HEK293 (cell line): ENCODE data around the gene C1QTNF2.

Experiments
- CTCF ChIP-seq: fragments of 450-650 bp; formaldehyde crosslinking; IDR thresholded peaks from 2 replicates; pipeline ENCODE4 v1.5.1; 2016; ENCODE audit warnings: missing biosample characterization, missing genetic modification characterization
- EGR2 ChIP-seq: fragments of 450-650 bp; formaldehyde crosslinking; IDR thresholded peaks from 2 replicates; pipeline ENCODE4 v1.5.1; 2016; ENCODE audit warnings: low read depth, missing biosample characterization, missing genetic modification characterization
- HIC1 ChIP-seq: fragments of 450-650 bp; formaldehyde crosslinking; IDR thresholded peaks from 2 replicates; pipeline ENCODE4 v1.5.1; 2016; ENCODE audit warnings: missing biosample characterization, missing genetic modification characterization
- KLF1 ChIP-seq: fragments of 450-650 bp; formaldehyde crosslinking; IDR thresholded peaks from 2 replicates; pipeline ENCODE4 v1.5.1; 2016; ENCODE audit warnings: missing biosample characterization, missing genetic modification characterization
- KLF8 ChIP-seq: fragments of 450-650 bp; formaldehyde crosslinking; IDR thresholded peaks from 2 replicates; pipeline ENCODE4 v1.5.1; 2016; ENCODE audit warnings: missing biosample characterization, missing genetic modification characterization
- KLF9 ChIP-seq: fragments of 450-650 bp; formaldehyde crosslinking; IDR thresholded peaks from 2 replicates; pipeline ENCODE4 v1.5.1; 2016; ENCODE audit warnings: missing biosample characterization, missing genetic modification characterization, low read depth
- MYNN ChIP-seq: fragments of 450-650 bp; formaldehyde crosslinking; IDR thresholded peaks from 2 replicates; pipeline ENCODE4 v1.5.1; 2016; ENCODE audit warnings: missing biosample characterization, missing genetic modification characterization, borderline replicate concordance
- OVOL3 ChIP-seq: fragments of 450-650 bp; formaldehyde crosslinking; IDR thresholded peaks from 2 replicates; pipeline ENCODE4 v1.5.1; 2016; ENCODE audit warnings: missing biosample characterization, missing genetic modification characterization
- PBX3 ChIP-seq: sonication (generic); formaldehyde crosslinking; IDR thresholded peaks from 2 replicates; pipeline ENCODE4 v1.8.1; 2022; ENCODE audit warnings: mild to moderate bottlenecking, moderate library complexity, missing genetic modification reagents
- PRDM1 ChIP-seq: fragments of 450-650 bp; formaldehyde crosslinking; IDR thresholded peaks from 2 replicates; pipeline ENCODE4; 2016; ENCODE audit warnings: missing biosample characterization, missing genetic modification characterization
- SETDB1 ChIP-seq: IDR thresholded peaks from one replicate; pipeline ENCODE4 v1.6.1; 2017; ENCODE audit warnings: mild to moderate bottlenecking, low read length, moderate library complexity, mixed read lengths; ENCODE audit not compliant: insufficient read length
- SP3 ChIP-seq: fragments of 450-650 bp; formaldehyde crosslinking; IDR thresholded peaks from 2 replicates; pipeline ENCODE4 v1.5.1; 2016; ENCODE audit warnings: missing biosample characterization, missing genetic modification characterization
- SP7 ChIP-seq: fragments of 450-650 bp; formaldehyde crosslinking; IDR thresholded peaks from 2 replicates; pipeline ENCODE4 v1.5.1; 2016; ENCODE audit warnings: missing biosample characterization, missing genetic modification characterization
- TRIM28 ChIP-seq: IDR thresholded peaks from 2 replicates; pipeline ENCODE4 v1.6.1; 2011; ENCODE audit warnings: low read length, control low read depth, borderline replicate concordance
- ZBTB26 ChIP-seq: fragments of 450-650 bp; formaldehyde crosslinking; optimal IDR thresholded peaks from 2 replicates; pipeline ENCODE3; 2016; ENCODE audit warnings: missing biosample characterization, mild to moderate bottlenecking, missing genetic modification characterization
- ZBTB8A ChIP-seq: fragments of 450-650 bp; formaldehyde crosslinking; IDR thresholded peaks from 2 replicates; pipeline ENCODE4 v1.5.1; 2016; ENCODE audit warnings: missing biosample characterization, missing genetic modification characterization
- ZIC2 ChIP-seq: fragments of 450-650 bp; formaldehyde crosslinking; IDR thresholded peaks from 2 replicates; pipeline ENCODE4 v1.5.1; 2016; ENCODE audit warnings: missing biosample characterization, missing genetic modification characterization
- ZNF121 ChIP-seq: fragments of 450-650 bp; formaldehyde crosslinking; IDR thresholded peaks from 2 replicates; pipeline ENCODE4 v1.5.1; 2016; ENCODE audit warnings: missing biosample characterization, missing genetic modification characterization
- ZNF138 ChIP-seq: fragments of 450-650 bp; formaldehyde crosslinking; IDR thresholded peaks from 2 replicates; pipeline ENCODE4 v1.5.1; 2016; ENCODE audit warnings: missing biosample characterization, missing genetic modification characterization, borderline replicate concordance
- ZNF16 ChIP-seq: fragments of 450-650 bp; formaldehyde crosslinking; IDR thresholded peaks from 2 replicates; pipeline ENCODE4 v1.5.1; 2016; ENCODE audit warnings: low read depth, missing biosample characterization, missing genetic modification characterization
- ZNF169 ChIP-seq: fragments of 450-650 bp; formaldehyde crosslinking; IDR thresholded peaks from 2 replicates; pipeline ENCODE4 v1.5.1; 2016; ENCODE audit warnings: missing biosample characterization, missing genetic modification characterization
- ZNF184 ChIP-seq: fragments of 450-650 bp; IDR thresholded peaks from 2 replicates; pipeline ENCODE4 v1.5.1; 2018; ENCODE audit warnings: missing biosample characterization, mild to moderate bottlenecking, missing genetic modification characterization
- ZNF510 ChIP-seq: fragments of 450-650 bp; formaldehyde crosslinking; IDR thresholded peaks from 2 replicates; pipeline ENCODE4 v1.5.1; 2018; ENCODE audit warnings: mild to moderate bottlenecking, missing genetic modification characterization, missing biosample characterization; ENCODE audit not compliant: insufficient replicate concordance
- ZNF555 ChIP-seq: fragments of 450-650 bp; formaldehyde crosslinking; conservative IDR thresholded peaks from 2 replicates; pipeline ENCODE4 v1.5.1; 2017; ENCODE audit warnings: missing biosample characterization, mild to moderate bottlenecking, missing genetic modification characterization, inconsistent platforms
- ZNF585B ChIP-seq: fragments of 450-650 bp; formaldehyde crosslinking; IDR thresholded peaks from 2 replicates; pipeline ENCODE4 v1.5.1; 2016; ENCODE audit warnings: missing biosample characterization, missing genetic modification characterization
- ZNF600 ChIP-seq: fragments of 450-650 bp; formaldehyde crosslinking; IDR thresholded peaks from 2 replicates; pipeline ENCODE4 v1.5.1; 2016; ENCODE audit warnings: missing biosample characterization, missing genetic modification characterization
- ZNF610 ChIP-seq: fragments of 450-650 bp; formaldehyde crosslinking; IDR thresholded peaks from 2 replicates; pipeline ENCODE4 v1.5.1; 2016; ENCODE audit warnings: missing biosample characterization, missing genetic modification characterization, borderline replicate concordance
- ZNF660 ChIP-seq: fragments of 450-650 bp; IDR thresholded peaks from 2 replicates; pipeline ENCODE4 v1.5.1; 2018; ENCODE audit warnings: missing biosample characterization, mild to moderate bottlenecking, missing genetic modification characterization
- ZNF76 ChIP-seq: fragments of 450-650 bp; formaldehyde crosslinking; IDR thresholded peaks from 2 replicates; pipeline ENCODE4; 2016; ENCODE audit warnings: low read depth, missing biosample characterization, missing genetic modification characterization, borderline replicate concordance
- ZNF777 ChIP-seq: fragments of 450-650 bp; formaldehyde crosslinking; IDR thresholded peaks from 2 replicates; pipeline ENCODE4 v1.5.1; 2017; ENCODE audit warnings: missing biosample characterization, missing genetic modification characterization, borderline replicate concordance
- ZNF785 ChIP-seq: fragments of 450-650 bp; formaldehyde crosslinking; IDR thresholded peaks from 2 replicates; pipeline ENCODE4 v1.5.1; 2016; ENCODE audit warnings: missing biosample characterization, missing genetic modification characterization
- ZSCAN30 ChIP-seq: fragments of 450-650 bp; IDR thresholded peaks from 2 replicates; pipeline ENCODE4 v1.5.1; 2018; ENCODE audit warnings: missing biosample characterization, mild to moderate bottlenecking, missing genetic modification characterization, moderate library complexity
- TF ChIP-seq, protein P1 (sequence below): fragments of 450-650 bp; formaldehyde crosslinking; IDR thresholded peaks from 2 replicates; pipeline ENCODE4 v1.5.1; 2016; ENCODE audit warnings: missing biosample characterization, missing genetic modification characterization

Gene C1QTNF2

GRCh38 chr5:160369990-160370712 lies at the start of gene C1QTNF2 (continued):
- TF ChIP-seq ZNF555 (tag by site-specific recombination) (no peak), ZNF138 (no peak), ZIC2 (tag by site-specific recombination) (peak; percentile 43; the same call in 1 of the 2 replicates), EGR2 (tag by site-specific recombination) (peak; percentile 76), MYNN (no peak), KLF8 (0 out of 2 replicates have a peak, but pooled peaks have one; percentile 10), ZNF585B (tag by site-specific recombination) (no peak), ZNF169 (tag by site-specific recombination) (no peak), ZBTB8A (tag by site-specific recombination) (0 out of 2 replicates have a peak, but pooled peaks have one; percentile 14), HIC1 (tag by site-specific recombination) (0 out of 2 replicates have a peak, but pooled peaks have one; percentile 47), SETDB1 (no peak), ZNF16 (tag by site-specific recombination) (no peak), SP7 (tag by site-specific recombination) (peak; percentile 34; the same call in 1 of the 2 replicates), ZNF121 (tag by site-specific recombination) (no peak), ZNF610 (tag by site-specific recombination) (0 out of 2 replicates have a peak, but pooled peaks have one; percentile 45), ZBTB26 (tag by site-specific recombination) (peak; percentile 68), CTCF (no peak), ZNF785 (no peak), OVOL3 (no peak), KLF9 (tag by site-specific recombination) (0 out of 2 replicates have a peak, but pooled peaks have one; percentile 11), ZSCAN30 (tag by site-specific recombination) (peak; percentile 30; the same call in 1 of the 2 replicates), PBX3 (CRISPR knock-in tag) (no peak), ZNF660 (tag by site-specific recombination) (peak; percentile 31; the same call in 1 of the 2 replicates), ZNF777 (tag by site-specific recombination) (0 out of 2 replicates have a peak, but pooled peaks have one; percentile 53), ZNF76 (tag by site-specific recombination) (peak; percentile 26; the same call in 1 of the 2 replicates), SP3 (tag by site-specific recombination) (peak; percentile 36; the same call in 1 of the 2 replicates), ZNF184 (tag by site-specific recombination) (no peak), ZNF510 (no peak), ZNF600 (peak; percentile 87), PRDM1 (tag by site-specific recombination) (0 out of 2 replicates have a peak, but pooled peaks have one; percentile 49), KLF1 (tag by site-specific recombination) (0 out of 2 replicates have a peak, but pooled peaks have one; percentile 17), TRIM28 (no peak)
- TF ChIP-seq, protein P1, sequence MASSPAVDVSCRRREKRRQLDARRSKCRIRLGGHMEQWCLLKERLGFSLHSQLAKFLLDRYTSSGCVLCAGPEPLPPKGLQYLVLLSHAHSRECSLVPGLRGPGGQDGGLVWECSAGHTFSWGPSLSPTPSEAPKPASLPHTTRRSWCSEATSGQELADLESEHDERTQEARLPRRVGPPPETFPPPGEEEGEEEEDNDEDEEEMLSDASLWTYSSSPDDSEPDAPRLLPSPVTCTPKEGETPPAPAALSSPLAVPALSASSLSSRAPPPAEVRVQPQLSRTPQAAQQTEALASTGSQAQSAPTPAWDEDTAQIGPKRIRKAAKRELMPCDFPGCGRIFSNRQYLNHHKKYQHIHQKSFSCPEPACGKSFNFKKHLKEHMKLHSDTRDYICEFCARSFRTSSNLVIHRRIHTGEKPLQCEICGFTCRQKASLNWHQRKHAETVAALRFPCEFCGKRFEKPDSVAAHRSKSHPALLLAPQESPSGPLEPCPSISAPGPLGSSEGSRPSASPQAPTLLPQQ (tag by site-specific recombination): no peak
